NCI-H2196 (cell line): ENCODE data around the gene TTC8.
"Not testable (repeated sequence)": the region's sequence is repeated elsewhere in the genome, so short reads cannot be mapped to it uniquely, and the experiment has no call there.

Source experiments
- DNase-seq: peaks from one replicate; lab custom pipeline; 2025; ENCODE audit not compliant: unreplicated experiment; lab: John Stamatoyannopoulos, UW

The TTC8 gene

DNA sequence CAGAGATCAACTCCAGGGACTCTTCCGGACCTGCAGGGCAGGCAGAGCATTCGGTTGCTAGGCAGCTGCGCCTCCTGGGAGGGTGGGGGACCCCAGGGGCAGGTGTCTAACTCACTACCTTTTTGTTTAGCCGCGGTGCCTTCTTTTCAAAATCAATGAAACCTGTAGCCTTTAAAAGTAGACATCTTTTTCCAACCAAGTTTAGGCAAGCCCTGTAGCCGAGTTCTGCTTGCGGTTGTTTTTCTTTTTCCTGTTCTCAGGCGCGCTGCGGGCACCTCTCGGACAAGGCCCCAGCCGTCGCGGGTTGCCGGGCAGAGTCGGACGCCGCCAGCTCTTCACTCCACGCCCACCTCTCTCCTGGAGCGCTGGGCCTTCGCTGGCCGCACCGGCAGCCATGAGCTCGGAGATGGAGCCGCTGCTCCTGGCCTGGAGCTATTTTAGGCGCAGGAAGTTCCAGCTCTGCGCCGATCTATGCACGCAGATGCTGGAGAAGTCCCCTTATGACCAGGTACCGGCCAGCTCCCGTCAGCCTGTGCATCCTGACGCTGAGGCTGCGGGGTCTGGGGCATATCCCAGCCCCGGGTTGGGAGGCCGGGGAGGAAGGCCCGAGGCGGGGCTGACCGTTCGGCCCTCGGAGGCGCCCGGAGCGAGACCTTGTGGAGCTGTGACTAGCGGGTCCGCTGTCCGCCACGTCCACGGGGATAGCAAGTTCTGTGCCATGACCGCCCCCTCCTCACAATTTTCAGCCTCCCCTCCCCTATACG, at the start of gene TTC8:
Gene TTC8 (plus strand): TSS at position 338 of the 764 bp plus-strand sequence. CDS start 57 bp downstream, at position 395.
- peak; percentile 64 for DNase-seq

- no peak for DNase-seq
Observed at GRCh38 chr14:88775532-88775931, 48.9 kb upstream of the TTC8 start.

DNA sequence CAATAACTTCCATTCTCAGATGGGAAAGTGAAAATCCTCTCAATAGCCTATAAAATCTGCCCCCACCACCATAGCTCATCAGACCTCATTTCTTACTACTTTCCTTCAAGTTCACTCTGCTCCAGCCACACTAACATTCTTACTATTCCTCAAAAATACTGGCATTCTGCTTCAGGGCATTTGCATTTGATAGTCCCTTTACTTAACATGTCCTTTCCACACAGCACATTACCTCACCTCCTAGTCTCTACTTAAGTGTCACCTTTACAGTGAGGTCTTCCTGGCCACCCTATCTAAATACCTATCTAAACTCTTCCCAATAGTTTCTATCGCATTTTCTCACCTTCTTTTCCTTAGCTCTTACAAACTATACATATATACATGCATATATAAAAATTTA, 38.5 kb upstream of the TTC8 start:
- DNase-seq: no peak

DNA sequence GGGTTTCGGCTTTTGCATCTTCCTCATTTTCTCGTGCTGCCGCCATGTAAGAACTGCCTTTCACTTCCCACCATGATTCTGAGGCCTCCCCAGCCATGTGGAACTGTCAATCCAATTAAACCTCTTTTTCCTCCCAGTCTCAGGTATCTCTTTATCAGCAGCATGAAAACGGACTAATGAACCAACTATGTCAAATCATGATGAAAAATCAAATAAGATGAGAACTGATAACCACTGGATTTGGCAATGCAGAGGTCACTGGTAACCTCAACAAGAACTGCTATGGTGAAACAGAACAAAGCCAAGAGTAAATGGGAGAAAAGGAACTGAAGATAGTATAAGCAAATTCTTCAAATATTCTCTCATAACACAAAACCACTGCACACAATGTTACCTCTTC, 37.7 kb upstream of the TTC8 start:
- no peak for DNase-seq

GRCh38 chr14:88789573-88789972, 34.9 kb upstream of the TTC8 start:
- DNase-seq: not testable (repeated sequence)

GRCh38 chr14:88790501-88791251, 33.8 kb upstream of the TTC8 start:
- DNase-seq: no peak

DNA sequence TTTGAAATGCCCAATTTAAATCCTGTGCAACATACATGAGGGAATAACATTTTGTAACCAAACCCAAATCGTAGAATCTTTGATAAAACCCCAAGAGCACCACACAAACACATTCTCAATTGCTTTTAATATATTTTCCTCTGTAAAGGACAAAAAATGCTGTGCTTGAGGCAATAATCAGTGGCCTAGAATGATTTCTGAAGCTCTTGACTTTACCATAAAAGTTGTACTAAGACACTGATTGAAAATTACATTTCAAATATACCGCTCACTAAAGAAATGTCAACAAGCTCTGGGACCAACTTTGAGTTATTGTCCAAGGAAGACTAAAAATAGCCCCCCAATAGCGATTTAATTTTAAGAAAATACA, 33.2 kb upstream of the TTC8 start:
- DNase-seq: no peak

DNA sequence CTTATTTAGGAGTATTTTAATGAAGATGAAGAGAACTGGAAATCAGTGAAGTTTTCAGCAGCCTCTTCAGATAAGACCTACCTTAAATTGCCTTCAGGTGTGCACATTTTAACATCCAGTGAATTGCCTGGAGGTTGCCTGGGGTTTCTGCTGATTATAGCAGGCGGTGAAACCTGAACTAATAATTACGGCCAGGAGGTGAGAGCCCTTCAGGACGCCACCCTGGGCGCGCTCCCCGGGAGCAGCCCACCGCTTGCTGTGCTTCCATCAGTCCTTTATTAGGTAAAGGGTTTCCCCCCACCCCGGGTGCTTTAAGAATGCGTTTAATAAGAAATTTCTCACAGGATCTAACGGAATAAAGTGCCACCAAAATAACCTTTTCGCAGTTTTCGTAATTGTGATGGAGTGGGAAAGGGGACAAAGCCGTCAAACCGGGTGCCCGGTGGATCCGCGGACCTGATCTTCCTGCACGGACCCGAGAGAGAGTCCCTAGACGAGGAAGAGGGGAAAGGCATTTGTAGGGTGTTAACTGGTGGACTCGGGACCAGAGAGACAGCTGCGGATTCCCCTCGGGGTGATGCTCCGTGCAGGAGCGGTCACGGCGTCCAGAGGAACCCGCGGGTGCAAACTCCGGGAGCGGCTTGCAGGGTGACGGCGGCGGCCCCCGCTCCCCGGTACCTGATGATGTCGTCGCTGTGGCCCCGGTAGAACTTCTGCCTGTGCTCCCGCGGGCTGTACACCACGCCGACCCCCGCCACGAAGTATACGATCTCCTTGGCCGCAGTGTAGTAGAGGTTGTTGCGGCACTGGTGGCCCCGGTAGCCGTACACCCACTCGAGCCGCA, 32.6 kb upstream of the TTC8 start:
- peak; percentile 1 for DNase-seq

DNA sequence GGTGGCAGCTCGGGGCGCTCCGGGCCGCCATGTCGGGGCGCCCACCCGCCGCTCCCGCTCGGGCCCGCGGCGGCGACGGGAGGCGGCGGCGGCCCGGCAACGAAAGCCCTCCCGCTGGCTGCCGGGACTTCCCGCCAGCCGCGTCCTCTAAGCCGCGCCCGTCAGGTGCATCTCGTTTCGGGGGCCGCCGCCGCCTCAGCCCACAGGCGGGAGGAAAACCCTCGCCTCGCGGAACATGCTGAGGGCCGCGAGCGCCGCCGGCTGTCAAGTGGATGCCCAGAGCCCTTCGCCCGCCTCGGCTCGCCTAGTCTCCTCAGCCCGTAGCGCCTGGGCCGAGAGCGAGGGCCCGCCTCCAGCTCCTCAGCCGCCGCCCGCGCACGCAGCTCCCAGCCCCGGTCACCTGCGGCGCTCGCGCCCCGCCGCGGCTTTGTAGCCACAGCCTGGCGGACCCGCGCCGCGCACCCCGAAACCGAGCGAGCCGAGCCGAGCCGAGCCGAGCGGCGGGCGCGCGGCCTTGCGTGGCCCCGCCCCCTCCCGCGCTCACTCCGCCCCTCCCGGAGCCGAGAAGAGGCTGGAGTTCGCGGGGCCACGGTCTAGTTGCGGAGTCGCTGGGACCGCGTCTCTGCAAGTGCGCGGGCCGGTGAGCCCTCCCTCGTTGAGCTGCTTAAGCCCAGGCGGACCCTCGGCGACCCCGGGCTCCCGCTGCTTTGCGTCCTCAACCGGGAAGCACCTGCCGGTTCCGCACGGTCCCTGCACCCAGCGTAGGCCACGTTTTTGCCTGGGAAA, 31.8 kb upstream of the TTC8 start, which contains the start of gene EML5:
Gene EML5 (minus strand): TSS at position 481 of the 786 bp plus-strand sequence. CDS start 450 bp downstream, at position 31.
- DNase-seq: peak; percentile 59

DNA sequence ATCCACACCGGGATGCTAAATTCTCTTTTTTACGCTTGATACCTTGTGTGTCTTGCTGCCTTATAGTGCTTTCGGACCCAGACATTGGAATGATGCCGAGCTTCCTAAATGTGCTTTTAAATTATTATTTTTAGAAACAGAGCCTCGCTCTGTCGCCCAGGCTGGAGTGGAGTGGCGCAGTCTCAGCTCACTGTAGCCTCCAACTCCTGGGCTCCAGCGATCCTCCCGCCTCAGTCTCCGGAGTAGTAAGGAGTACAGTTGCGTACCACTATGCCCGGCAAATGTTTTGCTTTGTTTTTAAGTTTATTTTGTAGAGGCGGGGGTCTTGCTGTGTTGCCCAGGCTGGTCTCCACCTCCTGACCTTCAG, 31.2 kb upstream of the TTC8 start:
- DNase-seq: no peak

DNA sequence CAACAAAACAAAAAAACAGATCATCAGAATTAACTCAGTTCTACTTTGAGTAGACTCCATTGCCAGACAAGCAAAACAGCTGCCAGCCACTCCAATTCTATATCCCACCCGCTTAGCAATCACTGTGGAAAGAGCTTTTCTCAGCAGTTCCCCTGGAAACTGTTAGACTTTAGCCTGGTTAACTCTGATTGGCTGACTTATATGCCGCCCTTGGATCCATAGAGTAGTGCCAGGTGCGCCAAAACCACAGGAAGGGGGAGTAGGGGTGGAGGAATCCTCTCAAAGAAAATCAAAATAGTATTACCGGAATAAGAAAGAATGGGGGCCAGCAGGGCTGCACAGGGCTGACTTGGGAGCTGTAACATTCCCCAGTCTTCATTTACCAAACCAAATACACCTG, 26.3 kb upstream of the TTC8 start:
- peak; percentile 31 for DNase-seq

GRCh38 chr14:88799522-88799921, 24.9 kb upstream of the TTC8 start:
- DNase-seq: no peak

GRCh38 chr14:88802596-88802995, 21.9 kb upstream of the TTC8 start:
- DNase-seq: no peak

- DNase-seq: no peak
Observed at GRCh38 chr14:88804035-88804434, 20.4 kb upstream of the TTC8 start.

- no peak for DNase-seq
Observed at GRCh38 chr14:88804477-88804876, 20.0 kb upstream of the TTC8 start.

- DNase-seq: no peak
Observed at GRCh38 chr14:88808359-88808758, 16.1 kb upstream of the TTC8 start.

DNA sequence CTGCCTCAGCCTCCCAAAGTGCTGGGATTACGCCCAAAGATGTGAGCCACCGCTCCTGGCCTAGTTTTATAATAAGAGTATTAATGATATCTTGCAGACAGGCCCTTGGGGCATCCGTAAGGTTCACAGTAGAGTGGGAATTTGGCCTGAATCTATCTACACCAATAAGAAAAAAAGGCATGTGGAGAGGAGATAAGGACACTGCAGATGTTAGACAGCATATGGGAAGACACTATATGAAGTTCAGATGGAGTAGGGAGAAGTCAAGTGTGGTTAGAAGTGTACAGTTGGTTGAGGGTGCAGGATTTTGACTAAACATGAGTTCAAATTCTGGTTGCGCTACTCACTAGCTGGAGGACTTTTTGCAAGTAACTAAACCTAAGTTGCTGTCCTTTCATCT, 8.5 kb upstream of the TTC8 start:
- no peak for DNase-seq

- DNase-seq: no peak
Observed at GRCh38 chr14:88818018-88818417, 6.4 kb upstream of the TTC8 start.

DNA sequence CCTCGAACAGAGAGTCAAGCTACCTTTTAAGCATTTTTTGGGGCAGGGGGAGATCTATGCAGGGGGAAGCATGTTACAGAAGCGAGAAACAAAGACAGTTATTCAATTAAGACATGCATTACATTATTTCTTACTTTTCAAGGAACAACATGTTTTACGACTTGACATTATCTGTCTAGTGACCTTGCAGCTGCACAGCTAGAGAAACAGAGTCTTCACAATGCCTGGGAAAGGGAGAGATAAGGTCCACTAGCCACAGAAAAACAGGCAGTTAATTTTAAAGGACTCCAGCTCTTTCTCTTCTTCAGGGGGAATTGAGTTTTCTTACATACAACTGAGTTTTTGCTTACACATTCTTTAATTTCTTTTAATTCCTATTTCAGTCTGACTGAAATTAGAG, 4.8 kb upstream of the TTC8 start:
- not testable (repeated sequence) for DNase-seq

DNA sequence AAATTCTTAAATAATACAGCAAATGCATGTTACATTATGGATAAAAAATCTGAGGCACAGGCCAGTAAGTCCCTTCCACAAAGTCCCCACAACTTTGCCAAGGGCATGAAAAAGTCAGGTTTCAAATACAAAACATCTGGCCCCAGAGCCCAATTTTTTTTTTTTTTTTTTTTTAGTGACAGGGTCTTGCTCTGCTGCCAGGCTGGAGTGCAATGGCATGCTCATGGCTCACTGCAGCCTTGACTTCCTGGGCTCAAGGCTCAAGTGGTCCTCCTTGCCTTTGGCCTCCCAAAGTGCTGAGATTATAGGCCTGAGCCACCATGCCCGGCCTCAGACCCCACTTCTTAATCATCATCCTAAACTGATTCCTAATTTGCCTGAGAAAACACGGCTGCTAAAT, 3.1 kb upstream of the TTC8 start:
- DNase-seq: no peak

GRCh38 chr14:88821888-88822287, 2.6 kb upstream of the TTC8 start:
- DNase-seq: no peak
